Right lobe of liver (tissue), 6 donors: ENCODE measurements around the gene COL25A1. TPM values are rescaled to one million over a fixed set of nuclear protein-coding genes. Genes with fewer than 3 reads are reported as not detected.

Experiments
- ATAC-seq, 4 donors: fragments of 200-7000 bp; cut with Tn5 transposase; one replicate each; pipeline ENCODE4 v1.9.1; 2020; ENCODE audit warnings: mild to moderate bottlenecking in 4 of 4, moderate library complexity in 4 of 4
- DNase-seq, 3 donors: peaks; one replicate each; pipeline ENCODE4 v3.0.0-alpha.2; 2020
- H3K27ac ChIP-seq, 3 donors: fragments of 200-600 bp; one replicate each; pipeline ENCODE4 v1.8.0; 2022
- H3K27me3 ChIP-seq, 2 donors: fragments of 200-600 bp; one replicate each; pipeline ENCODE4 v1.8.0; 2022
- H3K36me3 ChIP-seq, 4 donors: fragments of 200-600 bp; sonication (generic) in 1 of 4; one replicate each; pipeline versions ENCODE4 v1.5.1 to v1.8.0; 2017 to 2022; ENCODE audit warnings: control low read depth in 1 of 4
- H3K4me1 ChIP-seq, 4 donors: fragments of 200-600 bp; sonication (generic) in 1 of 4; one replicate each; pipeline versions ENCODE4 v1.5.1 to v1.8.0; 2017 to 2022; ENCODE audit warnings: control low read depth in 1 of 4
- H3K4me3 ChIP-seq, 3 donors: fragments of 200-600 bp; one replicate each; pipeline ENCODE4 v1.8.0; 2022
- H3K9me3 ChIP-seq, 4 donors: fragments of 200-600 bp; sonication (generic) in 1 of 4; one replicate each; pipeline versions ENCODE4 v1.5.1 to v1.8.0; 2017 to 2022; ENCODE audit warnings: control low read depth in 1 of 4
- CTCF ChIP-seq, 4 donors: fragments of 200-600 bp in 3 of 4; fragments of 450-650 bp in 1 of 4; IDR thresholded peaks; one replicate each; pipeline versions ENCODE4 v1.5.1 to v1.8.0; 2016 to 2022; ENCODE audit warnings: antibody characterized with exemption in 4 of 4, mild to moderate bottlenecking in 2 of 4
- POLR2A ChIP-seq: fragments of 450-650 bp; IDR thresholded peaks from one replicate; pipeline ENCODE4 v1.6.1; 2017; ENCODE audit warnings: antibody characterized with exemption, mild to moderate bottlenecking
- WGBS: methylation state at CpG from one replicate; pipeline ENCODE4 v1.1.6; 2018; ENCODE audit warnings: low coverage, low lambda C conversion rate; ENCODE audit not compliant: insufficient coverage; ENCODE audit errors: missing lambda C conversion rate; 5-methylcytosine and 5-hydroxymethylcytosine counted together
- intact Hi-C, 2 donors: fragments of 100-400 bp; cut with DNase I; formaldehyde crosslinking; loops; one replicate each; pipeline versions ENCODE4 v1.11.2 to v1.14.1; 2022
- total RNA-seq, 6 experiments: library from RNA; depleted of rRNA in 2 of 6; stranded (reverse); fragments of >200 nt in 2 of 6; fragmentation: NEBNext Ultra II Directional in 3 of 6; extraction: Animal tissue kit (Norgen Biotek cat#: 25700) in 3 of 6; gene quantifications; one replicate each; pipeline versions ENCODE4 v1.1.0 to v1.2.4, GENCODE V29; 2016 to 2023
- donor health status: DM: no; HTN: yes; CAD: no.
- donor health status: DM: no; HTN: no; CAD: no.
- donor health status: DM: no; HTN: no; CAD: no.
- donor health status: DM: no; HTN: yes; CAD: no.
- donor health status: DM: no; HTN: yes; CAD: no.

The COL25A1 gene
- total RNA-seq, 6 experiments from 2014 or later = 0.06 to 4.8 (median 1.3) TPM

- no peak for TF ChIP-seq POLR2A
- TF ChIP-seq CTCF (IDR thresholded peaks at IDR 0.05) = no peak
- Histone ChIP-seq H3K9me3 (no peaks in the 10 kb centered on the region), H3K27me3 (no peaks in the 10 kb centered on the region), H3K27ac (no peak overlapping the region), H3K36me3 (no peaks in the 10 kb centered on the region), H3K4me1 (no peaks in the 10 kb centered on the region), H3K4me3 (no peak overlapping the region)
- ATAC-seq (peak in 1 of 4 donors; percentile 30), DNase-seq (no peak)
- 53% methylated on average over 4 of the region's 4 CpGs for WGBS
- intact Hi-C loops = no loop called here
Observed at GRCh38 chr4:109214622-109215301, 87.7 kb downstream of the COL25A1 start.

GRCh38 chr4:109213056-109213455 is 89.4 kb downstream of the COL25A1 start:
- no peak for ATAC-seq
- 60% methylated on average over 1 of the region's 1 CpG for WGBS

GRCh38 chr4:109211671-109212070 is 90.8 kb downstream of the COL25A1 start:
- DNase-seq (no peak), ATAC-seq (no peak)
- Histone ChIP-seq H3K4me3 (no peak overlapping the region), H3K27ac (no peak overlapping the region), H3K27me3 (no peaks in the 10 kb centered on the region), H3K4me1 (no peaks in the 10 kb centered on the region), H3K9me3 (no peaks in the 10 kb centered on the region), H3K36me3 (no peaks in the 10 kb centered on the region)
- intact Hi-C loops = no loop called here
- 20% methylated on average over 3 of the region's 3 CpGs for WGBS
- TF ChIP-seq CTCF (IDR thresholded peaks at IDR 0.05) (no peak), POLR2A (no peak)

More at GRCh38 chr4:109213056-109213455, 89.4 kb downstream of the COL25A1 start:
- intact Hi-C loops = no loop called here
- no peaks in the 10 kb centered on the region for H3K4me1 ChIP-seq
- H3K27ac ChIP-seq = no peak overlapping the region
- no peak for DNase-seq
- H3K4me3 ChIP-seq = no peak overlapping the region
- TF ChIP-seq POLR2A = no peak
- no peak for TF ChIP-seq CTCF (IDR thresholded peaks at IDR 0.05)
- H3K27me3 ChIP-seq = no peaks in the 10 kb centered on the region
- no peaks in the 10 kb centered on the region for H3K9me3 ChIP-seq
- no peaks in the 10 kb centered on the region for H3K36me3 ChIP-seq

GRCh38 chr4:109209647-109210046 is 92.8 kb downstream of the COL25A1 start:
- Histone ChIP-seq H3K27me3 (no peaks in the 10 kb centered on the region), H3K27ac (no peak overlapping the region), H3K4me1 (no peaks in the 10 kb centered on the region), H3K36me3 (no peaks in the 10 kb centered on the region), H3K9me3 (no peaks in the 10 kb centered on the region), H3K4me3 (no peak overlapping the region)
- no peak for TF ChIP-seq POLR2A
- no peak for TF ChIP-seq CTCF (IDR thresholded peaks at IDR 0.05)
- DNase-seq (no peak), ATAC-seq (no peak)
- intact Hi-C loops = no loop called here
- WGBS = 48% methylated on average over 6 of the region's 6 CpGs
